Breast epithelium (tissue), 4 donors: ENCODE results near the gene SLIT1. TPM values are rescaled to one million over a fixed set of nuclear protein-coding genes. Genes with fewer than 3 reads are reported as not detected.

Experiments used
- DNase-seq, 2 donors: peaks; one replicate each; pipeline ENCODE4 v3.0.0-alpha.2; 2019; ENCODE audit warnings: low spot score in 2 of 2
- H3K27ac ChIP-seq, 2 donors: fragments of 200-600 bp; sonication (generic) in 1 of 2; one replicate each; pipeline ENCODE4 v1.5.1; 2016 to 2019; ENCODE audit warnings: mild to moderate bottlenecking in 1 of 2
- H3K27me3 ChIP-seq, 2 donors: fragments of 200-600 bp; sonication (generic) in 1 of 2; one replicate each; pipeline versions ENCODE4 v1.5.1 to v1.6.0; 2017 to 2019; ENCODE audit warnings: control low read depth in 1 of 2, mild to moderate bottlenecking in 1 of 2
- H3K36me3 ChIP-seq: fragments of 200-600 bp; one replicate; pipeline ENCODE4 v1.5.1; 2019
- H3K4me1 ChIP-seq, 2 donors: fragments of 200-600 bp; sonication (generic); one replicate each; pipeline ENCODE4 v1.5.1; 2016 to 2019; ENCODE audit warnings: control low read depth in 1 of 2
- H3K4me3 ChIP-seq, 3 donors: fragments of 200-600 bp; sonication (generic); 1 replicate in 2 of 3; 2 replicates in 1 of 3; pipeline ENCODE4 v1.5.1; 2016 to 2019; ENCODE audit warnings: mild to moderate bottlenecking in 3 of 3, moderate library complexity in 2 of 3
- H3K9me3 ChIP-seq, 2 donors: fragments of 200-600 bp; sonication (generic) in 1 of 2; one replicate each; pipeline ENCODE4 v1.5.1; 2016 to 2019; ENCODE audit warnings: control low read depth in 1 of 2
- CTCF ChIP-seq, 3 donors: fragments of 450-650 bp; IDR thresholded peaks; one replicate each; pipeline ENCODE4 v1.5.1; 2016 to 2017; ENCODE audit warnings: antibody characterized with exemption in 3 of 3, mild to moderate bottlenecking in 3 of 3, moderate library complexity in 3 of 3
- POLR2A ChIP-seq: fragments of 450-650 bp; IDR thresholded peaks from one replicate; pipeline ENCODE4 v1.6.1; 2016; ENCODE audit warnings: antibody characterized with exemption, mild to moderate bottlenecking, moderate library complexity
- POLR2AphosphoS5 ChIP-seq, 3 donors: sonication (generic); formaldehyde crosslinking; IDR thresholded peaks; one replicate each; pipeline ENCODE4 v1.6.1; 2017; ENCODE audit warnings: antibody characterized with exemption in 3 of 3
- intact Hi-C: fragments of 100-400 bp; cut with DNase I; formaldehyde crosslinking; loops from one replicate; pipeline ENCODE4 v1.15.1; 2023; ENCODE audit warnings: low total_unique reads
- total RNA-seq, 3 donors: library from RNA; depleted of rRNA; stranded (reverse); fragments of >200 nt; gene quantifications; one replicate each; pipeline ENCODE4 v1.1.0, GENCODE V29; 2016

The SLIT1 gene
- total RNA-seq, 3 donors from 2014 or later: under 0.01 to 0.44 (median 0.16) TPM

DNA sequence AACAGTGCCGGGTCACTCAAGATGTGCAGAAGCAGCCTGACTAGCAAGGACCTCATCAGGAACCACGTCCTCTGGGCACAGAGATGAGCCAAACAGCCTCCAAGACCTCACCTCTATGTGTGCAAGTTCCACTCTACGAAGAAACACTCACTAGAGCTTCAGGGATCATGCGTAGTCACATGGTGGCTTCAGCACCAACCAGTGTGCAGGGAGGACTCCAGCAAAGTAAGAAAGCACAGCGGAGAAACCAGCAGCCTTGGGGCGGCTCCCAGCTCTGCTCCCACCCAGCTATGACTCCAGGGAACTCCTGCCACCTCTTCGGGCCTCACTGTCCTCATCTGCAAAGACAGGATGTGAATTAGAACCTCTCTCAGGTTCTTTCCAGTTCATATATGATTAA lies 58.2 kb downstream of the SLIT1 start:
- no peak for TF ChIP-seq CTCF (IDR thresholded peaks at IDR 0.05)
- no peak for TF ChIP-seq POLR2A
- TF ChIP-seq POLR2AphosphoS5 (IDR thresholded peaks at IDR 0.05): no peak
- intact Hi-C loops: no loop called here
- DNase-seq: no peak

DNA sequence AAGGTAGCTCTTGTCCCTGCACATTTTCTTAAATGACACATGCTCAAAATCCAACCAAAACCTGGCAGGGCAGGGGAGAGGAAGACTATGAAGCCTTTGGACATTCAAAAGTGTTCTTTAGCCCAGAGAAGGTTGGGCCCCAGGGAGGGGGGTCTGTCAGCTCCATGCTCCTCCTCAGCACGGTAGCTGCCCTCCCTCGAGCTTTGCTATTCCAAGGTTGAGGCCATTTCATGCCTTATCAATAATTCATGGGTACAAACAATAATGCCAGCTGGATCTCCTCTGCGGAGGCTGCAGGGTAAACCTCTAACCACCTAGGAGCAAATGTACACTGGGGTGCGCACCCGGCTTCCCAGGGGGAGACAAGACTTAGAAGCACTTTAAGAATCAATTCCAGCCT lies 61.5 kb downstream of the SLIT1 start:
- no peak overlapping the region for H3K27ac ChIP-seq
- intact Hi-C loops: no loop called here
- H3K27me3 ChIP-seq: no peaks in the 10 kb centered on the region
- no peaks in the 10 kb centered on the region for H3K9me3 ChIP-seq
- H3K36me3 ChIP-seq: no peaks in the 10 kb centered on the region
- TF ChIP-seq POLR2AphosphoS5 (IDR thresholded peaks at IDR 0.05) (no peak), CTCF (IDR thresholded peaks at IDR 0.05) (no peak), POLR2A (no peak)
- H3K4me3 ChIP-seq: no peak overlapping the region
- H3K4me1 ChIP-seq: no peaks in the 10 kb centered on the region
- DNase-seq: no peak

More for the DNA sequence above, 58.2 kb downstream of the SLIT1 start:
- H3K4me1 ChIP-seq: no peaks in the 10 kb centered on the region
- no peaks in the 10 kb centered on the region for H3K27me3 ChIP-seq
- H3K9me3 ChIP-seq: no peaks in the 10 kb centered on the region
- H3K36me3 ChIP-seq: no peaks in the 10 kb centered on the region
- no peak overlapping the region for H3K27ac ChIP-seq
- H3K4me3 ChIP-seq: no peak overlapping the region

- no peak for DNase-seq
- TF ChIP-seq CTCF (IDR thresholded peaks at IDR 0.05) (no peak), POLR2A (no peak)
- intact Hi-C loops: no loop called here
- Histone ChIP-seq H3K4me1 (no peaks in the 10 kb centered on the region), H3K36me3 (no peaks in the 10 kb centered on the region), H3K27me3 (no peaks in the 10 kb centered on the region), H3K27ac (no peak overlapping the region), H3K4me3 (no peak overlapping the region), H3K9me3 (no peaks in the 10 kb centered on the region)
Measured at GRCh38 chr10:97123765-97124164, 62.0 kb downstream of the SLIT1 start.

DNA sequence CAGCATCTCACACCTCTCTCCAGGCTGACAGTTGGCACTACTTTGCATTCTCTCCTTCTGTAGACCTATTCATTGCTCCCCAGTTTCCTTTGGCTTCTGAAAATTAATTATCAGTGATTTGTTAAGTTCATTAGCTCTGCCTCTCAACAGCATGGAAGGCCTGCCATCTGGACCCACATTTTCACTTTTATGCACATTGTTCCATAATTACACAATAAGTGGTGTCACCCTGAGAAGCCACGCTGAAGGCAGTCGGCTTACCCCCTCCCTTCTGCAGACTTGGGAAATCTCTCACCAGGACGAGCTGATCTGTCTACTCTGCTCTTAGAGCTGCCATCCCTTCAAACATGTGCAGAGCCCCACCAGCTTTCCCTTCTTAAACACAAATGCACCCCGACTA lies 64.7 kb downstream of the SLIT1 start:
- intact Hi-C loops: no loop called here
- Histone ChIP-seq H3K4me3 (no peak overlapping the region), H3K27ac (no peak overlapping the region), H3K36me3 (no peaks in the 10 kb centered on the region), H3K4me1 (no peaks in the 10 kb centered on the region), H3K9me3 (no peaks in the 10 kb centered on the region), H3K27me3 (no peaks in the 10 kb centered on the region)
- TF ChIP-seq POLR2AphosphoS5 (IDR thresholded peaks at IDR 0.05) (no peak), CTCF (IDR thresholded peaks at IDR 0.05) (no peak), POLR2A (no peak)
- no peak for DNase-seq

DNA sequence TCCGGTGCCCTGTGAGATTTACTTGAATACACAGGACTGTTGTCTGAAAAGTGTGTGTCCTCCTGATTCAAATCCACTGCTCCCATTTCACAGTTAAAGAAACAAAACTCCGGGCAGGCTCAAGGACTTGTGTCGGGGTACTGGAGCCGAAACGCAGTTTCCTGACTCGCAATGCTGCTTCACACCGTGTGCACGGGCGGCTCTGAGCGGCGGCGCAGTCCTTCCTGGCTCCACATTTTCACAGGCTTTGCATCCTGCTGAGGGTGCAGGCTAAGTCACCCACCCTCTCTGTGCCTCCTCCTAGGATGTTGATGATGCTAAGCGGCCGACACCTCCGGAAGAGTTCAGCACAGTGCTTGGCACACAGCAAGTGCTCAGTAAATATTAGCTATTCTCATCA lies 65.4 kb downstream of the SLIT1 start:
- no peak overlapping the region for H3K4me3 ChIP-seq
- intact Hi-C loops: no loop called here
- TF ChIP-seq POLR2A (no peak), CTCF (IDR thresholded peaks at IDR 0.05) (no peak), POLR2AphosphoS5 (IDR thresholded peaks at IDR 0.05) (no peak)
- no peak overlapping the region for H3K27ac ChIP-seq
- no peaks in the 10 kb centered on the region for H3K36me3 ChIP-seq
- H3K9me3 ChIP-seq: no peaks in the 10 kb centered on the region
- H3K27me3 ChIP-seq: no peaks in the 10 kb centered on the region
- no peaks in the 10 kb centered on the region for H3K4me1 ChIP-seq
- no peak for DNase-seq
